GM15510 (cell line): ENCODE data around the gene SRRM3.
A peak's percentile ranks its signal among the peaks of the same experiment; 100 is the strongest.

Source experiments
- POLR2A ChIP-seq: IDR thresholded peaks from 3 replicates; pipeline ENCODE4 v1.6.1; 2011; ENCODE audit warnings: borderline replicate concordance; ENCODE audit not compliant: insufficient read length; ENCODE audit errors: extremely low read depth

SRRM3 gene

DNA sequence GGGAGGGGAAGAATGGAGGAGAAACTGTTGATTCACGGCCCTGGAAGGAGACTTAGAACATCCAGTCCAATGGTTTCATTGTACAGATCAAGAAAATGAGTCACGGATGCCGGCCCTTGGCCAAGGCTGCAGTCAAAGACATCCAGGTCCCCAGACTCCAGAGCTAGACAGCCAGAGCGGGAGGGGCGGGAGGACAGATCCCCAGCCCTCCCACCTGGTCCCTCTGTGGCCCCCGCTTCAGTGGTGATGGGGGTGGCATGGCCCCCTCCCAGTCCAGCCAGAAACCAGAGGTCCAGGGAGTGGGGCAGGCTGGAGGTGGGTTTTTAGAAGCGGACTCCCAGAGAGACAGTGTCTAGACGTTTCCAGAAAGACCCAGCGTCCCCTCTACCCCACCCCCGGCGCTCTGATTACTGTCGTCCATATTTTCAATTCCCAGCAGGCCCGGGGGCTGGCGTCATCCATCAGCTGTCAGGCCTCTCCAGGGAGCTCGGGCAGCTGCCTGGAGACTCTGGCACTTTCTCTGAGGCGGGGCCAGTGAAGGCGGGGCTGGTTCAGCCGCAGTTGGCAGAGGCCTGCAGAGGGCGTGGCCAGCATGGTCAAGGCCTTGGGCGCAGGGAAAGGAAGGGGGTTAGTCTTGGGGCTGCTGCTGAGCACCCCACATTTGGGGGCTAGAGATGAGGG lies 92.8 kb downstream of the SRRM3 start:
- TF ChIP-seq POLR2A = no peak

DNA sequence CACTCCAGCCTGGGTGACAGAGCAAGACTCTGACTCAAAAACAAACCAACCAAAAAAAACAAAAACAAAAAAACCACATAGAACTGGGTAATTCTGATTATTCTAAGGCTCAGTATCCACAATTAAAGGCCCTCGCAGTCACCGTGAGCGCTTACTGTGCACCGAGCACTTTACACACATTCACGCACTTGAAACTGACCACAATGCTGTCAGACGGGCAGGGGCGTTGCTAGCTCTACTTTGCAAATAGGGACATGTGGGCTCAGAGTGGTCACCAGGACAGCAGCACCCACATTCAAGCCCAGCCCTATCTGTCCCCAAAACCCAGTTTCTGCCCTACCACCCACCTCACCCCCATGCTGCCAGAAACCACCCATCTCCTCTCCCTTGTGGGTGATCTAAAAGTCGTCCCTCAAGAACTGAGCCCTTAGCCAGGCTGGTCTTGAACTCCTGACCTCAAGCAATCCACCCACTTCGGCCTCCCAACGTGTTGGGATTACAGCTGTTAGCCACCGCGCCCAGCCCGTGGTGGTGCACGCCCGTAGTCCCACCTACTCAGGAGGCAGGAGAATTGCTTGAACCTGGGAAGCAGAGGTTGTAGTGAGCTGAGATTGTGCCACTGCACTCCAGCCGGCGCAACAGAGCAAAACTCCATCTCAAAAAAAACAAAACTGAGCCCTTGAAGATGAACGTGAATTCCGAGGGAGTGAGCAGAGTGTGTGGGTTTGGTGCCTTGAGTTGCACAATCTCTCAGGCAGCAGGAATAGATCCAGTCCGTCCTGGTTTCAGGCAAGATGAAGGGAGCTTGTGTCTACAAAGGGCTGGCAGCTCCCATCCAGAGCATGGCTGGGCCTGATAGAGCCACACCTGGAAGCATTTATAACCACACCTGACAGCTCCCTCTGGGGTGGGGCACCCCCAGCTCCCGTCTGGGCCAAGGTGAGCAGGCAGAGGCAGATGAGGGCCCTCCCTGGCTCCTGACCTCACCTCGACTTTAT lies 95.3 kb downstream of the SRRM3 start:
- TF ChIP-seq POLR2A = no peak

DNA sequence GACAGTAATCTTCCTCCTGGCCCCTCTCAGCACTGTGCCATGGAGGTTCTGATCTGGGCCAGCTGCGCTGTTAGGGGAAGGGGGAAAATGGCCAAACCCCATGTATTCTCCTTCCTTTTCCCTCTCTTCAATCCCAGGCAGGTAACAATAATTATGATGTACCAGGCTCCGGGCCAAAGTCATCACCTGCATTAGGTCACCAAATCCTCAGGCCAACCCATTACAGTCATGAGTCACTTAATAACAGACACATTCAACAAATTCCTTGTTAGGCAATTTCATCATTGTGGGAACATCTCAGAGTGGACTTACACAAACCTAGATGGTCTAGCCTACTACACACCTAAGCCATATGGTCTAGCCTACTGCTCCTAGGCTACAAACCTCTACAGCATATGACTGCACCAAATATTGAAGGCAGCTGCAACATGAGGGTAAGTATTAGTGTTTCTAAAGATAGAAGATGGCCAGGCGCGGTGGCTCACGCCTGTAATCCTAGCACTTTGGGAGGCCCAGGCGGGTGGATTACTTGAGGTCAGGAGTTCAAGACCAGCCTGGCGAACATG lies 98.6 kb downstream of the SRRM3 start:
- no peak for TF ChIP-seq POLR2A

DNA sequence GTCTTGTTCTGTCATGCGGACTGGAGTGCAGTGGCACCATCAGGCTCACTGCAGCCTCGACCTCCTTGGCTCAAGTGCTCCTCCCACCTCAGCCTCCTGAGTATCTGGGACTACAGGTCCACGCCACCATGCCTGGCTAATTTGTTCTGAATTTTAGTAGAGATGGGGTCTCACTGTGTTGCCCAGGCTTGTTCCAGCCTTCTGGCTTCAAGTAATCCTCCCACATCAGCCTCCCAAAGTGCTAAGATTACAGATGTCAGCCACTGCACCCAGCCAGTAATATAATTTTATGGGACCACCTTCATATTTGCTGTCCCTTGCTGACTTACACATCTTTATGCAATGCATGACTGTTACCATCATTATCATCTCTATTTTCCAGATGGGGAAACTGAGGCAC lies 99.3 kb downstream of the SRRM3 start:
- no peak for TF ChIP-seq POLR2A

DNA sequence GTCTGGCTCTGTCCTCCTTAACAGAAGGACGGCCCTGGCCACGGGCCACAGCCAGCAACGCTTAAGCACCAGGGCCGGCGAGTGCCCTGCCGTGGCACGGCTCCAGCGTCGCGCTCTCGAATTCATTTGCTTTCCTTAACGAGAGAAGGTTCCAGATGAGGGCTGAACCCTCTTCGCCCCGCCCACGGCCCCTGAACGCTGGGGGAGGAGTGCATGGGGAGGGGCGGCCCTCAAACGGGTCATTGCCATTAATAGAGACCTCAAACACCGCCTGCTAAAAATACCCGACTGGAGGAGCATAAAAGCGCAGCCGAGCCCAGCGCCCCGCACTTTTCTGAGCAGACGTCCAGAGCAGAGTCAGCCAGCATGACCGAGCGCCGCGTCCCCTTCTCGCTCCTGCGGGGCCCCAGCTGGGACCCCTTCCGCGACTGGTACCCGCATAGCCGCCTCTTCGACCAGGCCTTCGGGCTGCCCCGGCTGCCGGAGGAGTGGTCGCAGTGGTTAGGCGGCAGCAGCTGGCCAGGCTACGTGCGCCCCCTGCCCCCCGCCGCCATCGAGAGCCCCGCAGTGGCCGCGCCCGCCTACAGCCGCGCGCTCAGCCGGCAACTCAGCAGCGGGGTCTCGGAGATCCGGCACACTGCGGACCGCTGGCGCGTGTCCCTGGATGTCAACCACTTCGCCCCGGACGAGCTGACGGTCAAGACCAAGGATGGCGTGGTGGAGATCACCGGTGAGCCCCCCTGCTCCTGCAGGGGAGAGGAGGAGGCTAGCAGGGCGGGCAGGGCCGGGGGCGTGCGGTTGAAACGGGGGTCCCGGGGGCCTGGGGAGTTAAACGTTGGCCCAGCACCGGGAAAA lies 100.9 kb downstream of the SRRM3 start, which contains the start of gene HSPB1:
HSPB1 (plus strand) TSS at position 327 of the 855 bp plus-strand sequence; CDS start at position 367, 40 bp downstream.
- peak; percentile 86 for TF ChIP-seq POLR2A

DNA sequence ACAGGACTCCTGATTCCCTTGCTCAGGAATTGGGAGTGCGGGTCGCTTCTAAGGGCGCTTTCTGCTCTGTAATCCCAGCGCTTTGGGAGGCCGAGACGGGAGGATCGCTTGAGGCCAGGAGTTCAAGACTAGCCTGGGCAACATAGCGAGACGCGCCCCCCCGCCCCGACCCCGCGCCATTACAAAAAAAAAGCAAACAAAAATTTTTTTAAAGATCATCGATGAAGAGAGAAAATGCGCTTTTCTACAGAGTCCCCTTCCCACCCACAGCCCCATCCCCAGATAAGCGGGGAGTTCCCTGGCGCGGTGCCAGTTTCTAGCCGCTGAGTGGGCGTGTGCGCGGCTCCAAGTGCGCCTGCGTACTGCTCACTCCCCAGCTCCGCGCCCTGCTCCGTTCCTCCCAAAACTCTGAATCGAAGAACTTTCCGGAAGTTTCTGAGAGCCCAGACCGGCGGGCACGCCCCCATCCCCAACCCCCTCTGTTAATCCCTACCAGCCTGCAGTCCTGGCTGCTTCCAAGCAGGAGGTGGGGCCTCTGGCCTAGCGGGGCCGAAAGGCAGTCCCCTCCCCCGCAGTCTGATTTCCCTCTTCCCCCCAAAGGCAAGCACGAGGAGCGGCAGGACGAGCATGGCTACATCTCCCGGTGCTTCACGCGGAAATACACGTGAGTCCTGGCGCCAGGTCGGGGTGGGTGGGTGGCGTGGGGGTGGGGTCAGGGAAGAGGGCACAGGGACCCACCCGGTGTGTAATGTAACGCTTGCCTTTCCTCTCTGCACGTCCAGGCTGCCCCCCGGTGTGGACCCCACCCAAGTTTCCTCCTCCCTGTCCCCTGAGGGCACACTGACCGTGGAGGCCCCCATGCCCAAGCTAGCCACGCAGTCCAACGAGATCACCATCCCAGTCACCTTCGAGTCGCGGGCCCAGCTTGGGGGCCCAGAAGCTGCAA lies 101.8 kb downstream of the SRRM3 start:
- no peak for TF ChIP-seq POLR2A

DNA sequence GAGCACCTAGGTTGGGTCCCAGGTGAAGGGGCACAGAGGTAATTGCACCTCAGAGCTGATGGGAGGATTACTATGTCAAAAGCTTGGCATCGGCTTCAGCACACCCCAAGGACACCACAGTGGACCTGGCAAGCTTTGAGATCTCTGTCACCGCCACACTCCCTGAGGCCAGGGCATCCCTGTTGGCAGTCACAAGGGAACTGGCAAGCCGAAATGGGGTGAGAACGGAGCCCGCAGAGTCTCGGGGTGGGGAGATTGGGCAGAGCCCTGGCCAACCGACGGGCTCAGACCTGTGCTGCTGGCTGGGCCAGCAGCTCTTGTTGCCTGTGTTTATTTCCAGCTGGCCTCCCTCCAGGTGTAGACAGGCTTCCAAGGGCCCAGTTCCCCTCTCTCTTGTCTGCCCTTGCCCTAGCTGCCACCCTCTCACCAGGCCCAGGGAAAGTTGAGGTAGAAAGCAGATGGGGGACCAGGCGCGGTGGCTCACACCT lies 103.2 kb downstream of the SRRM3 start:
- no peak for TF ChIP-seq POLR2A

DNA sequence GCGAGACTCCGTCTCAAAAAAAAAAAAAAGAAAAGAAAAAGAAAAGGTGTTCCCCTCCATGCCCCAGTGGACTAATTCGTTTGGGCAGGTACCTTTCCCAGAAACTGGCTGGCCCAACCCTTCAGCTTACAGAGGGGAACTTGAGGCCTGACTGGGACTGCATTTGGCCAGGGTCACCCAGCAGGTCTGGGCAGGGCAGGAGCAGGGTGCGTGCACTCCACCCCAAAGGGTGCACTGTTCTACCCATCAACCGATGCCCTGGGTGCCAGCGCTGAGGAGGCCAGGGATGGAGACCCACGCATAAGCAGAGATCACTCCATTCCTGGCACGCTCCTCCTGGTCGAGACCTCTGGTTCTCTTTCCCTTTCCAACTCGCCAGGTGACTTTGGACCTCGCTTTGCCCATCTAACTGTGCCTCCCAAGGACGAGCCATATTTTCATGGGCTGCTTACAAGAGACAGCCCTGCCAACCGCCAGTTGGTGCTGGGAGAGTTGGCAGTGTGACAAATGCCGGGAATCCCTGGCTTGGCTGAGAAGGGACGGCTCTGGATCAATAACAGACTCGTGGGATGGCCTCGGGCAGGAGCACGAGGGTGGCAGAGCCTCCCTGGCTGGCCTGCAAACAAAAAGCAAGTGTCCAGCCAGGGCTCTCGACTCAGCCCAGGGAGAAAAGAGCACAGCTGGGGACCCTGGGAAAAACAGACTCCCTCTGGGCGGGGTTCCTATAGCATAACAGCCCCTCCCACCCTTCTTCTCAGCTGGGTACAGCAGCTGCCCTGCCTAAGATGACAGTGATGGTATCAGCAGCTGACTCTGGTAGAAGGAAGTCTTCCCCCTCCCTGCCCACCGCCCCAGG lies 108.6 kb downstream of the SRRM3 start:
- TF ChIP-seq POLR2A = no peak

DNA sequence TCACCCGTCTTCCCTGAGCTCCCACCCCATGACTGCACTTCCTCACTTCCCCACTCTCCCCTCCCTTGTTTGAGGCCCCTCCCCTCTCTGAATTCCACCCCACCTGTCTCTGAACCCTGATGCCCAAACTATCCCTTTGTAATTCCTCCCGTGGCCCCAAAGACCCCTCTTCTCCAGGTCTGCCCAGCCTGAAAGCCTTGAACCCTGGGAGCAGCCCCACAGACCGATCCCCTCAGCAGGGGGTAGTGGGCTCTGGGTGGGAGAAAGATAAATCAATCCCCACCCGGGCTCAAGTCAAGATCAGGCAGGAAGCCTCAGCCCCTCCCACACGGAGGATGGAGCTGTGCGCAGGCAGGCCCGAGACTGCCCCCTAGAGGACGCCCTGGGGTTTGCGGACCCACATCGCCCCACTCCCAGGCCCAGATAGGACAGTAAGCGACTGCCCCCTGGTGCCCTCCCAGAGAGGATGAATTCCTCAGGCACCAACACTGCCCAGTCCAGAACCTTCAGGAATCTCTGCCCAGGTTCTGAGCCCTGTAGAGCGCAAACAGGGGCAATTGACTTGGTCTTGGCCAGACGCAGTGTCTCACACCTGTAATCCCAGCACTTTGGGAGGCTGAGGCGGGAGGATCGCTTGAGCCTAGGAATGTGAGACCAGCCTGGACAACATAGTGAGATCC lies 112.5 kb downstream of the SRRM3 start:
- TF ChIP-seq POLR2A = no peak

DNA sequence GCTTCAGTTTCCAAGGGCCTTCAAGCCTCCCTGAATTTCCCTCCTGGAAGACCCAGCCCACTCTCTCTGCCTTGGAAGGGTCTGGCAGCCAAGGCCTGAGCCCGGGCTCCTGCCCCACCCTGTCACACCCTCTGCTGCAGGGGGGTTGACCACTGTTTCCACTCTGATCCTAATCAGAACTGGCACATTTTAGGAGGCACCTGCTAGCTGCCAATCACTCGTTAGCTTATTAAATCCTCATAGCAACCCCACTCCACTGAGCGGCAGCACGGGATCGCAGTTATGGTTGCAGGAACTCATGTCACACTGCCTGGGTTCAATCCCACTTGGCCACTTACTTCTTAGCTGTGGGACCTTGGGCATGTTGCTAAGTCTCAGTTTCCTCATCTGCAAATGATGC lies 113.7 kb downstream of the SRRM3 start:
- TF ChIP-seq POLR2A = no peak

DNA sequence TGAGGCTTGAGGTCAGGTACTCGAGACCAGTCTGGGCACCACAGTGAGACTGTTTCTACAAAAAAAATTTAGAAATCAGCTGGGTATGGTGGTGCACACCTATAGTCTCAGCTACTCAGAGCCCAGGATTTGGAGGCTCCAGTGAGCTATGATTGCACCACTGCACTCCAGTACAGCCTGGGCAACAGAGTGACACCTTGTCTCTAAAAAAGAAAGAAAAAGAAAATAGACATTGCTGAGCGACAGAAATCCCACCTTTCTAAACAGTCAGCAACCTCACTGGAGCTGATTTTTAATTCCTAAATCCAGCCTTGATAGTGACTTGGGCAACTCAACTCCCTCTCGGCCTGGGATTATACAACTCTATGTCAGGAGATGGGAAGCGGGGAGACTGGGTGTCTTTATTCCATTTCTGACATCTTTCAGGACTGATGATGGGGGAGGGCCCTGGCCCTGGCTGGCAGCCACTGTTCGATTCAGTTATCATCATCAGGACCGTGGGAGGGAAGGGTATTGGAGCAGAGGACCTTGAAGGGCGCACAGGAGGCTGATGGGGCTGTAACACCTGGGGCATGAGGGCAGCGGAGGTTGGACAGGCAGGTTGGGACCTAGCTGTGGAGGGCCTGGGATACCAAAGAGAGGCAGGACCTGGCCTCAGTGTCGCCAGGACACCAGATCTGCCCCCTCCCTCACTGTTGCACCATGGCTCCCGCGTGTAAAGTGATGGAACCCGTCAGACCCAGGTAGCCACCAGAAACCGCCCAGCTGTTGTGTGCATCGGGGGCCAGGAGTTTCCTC lies 115.5 kb downstream of the SRRM3 start:
- TF ChIP-seq POLR2A = no peak
